GM10266 (cell line): ENCODE measurements around the gene GRIFIN.

Experiments
- DNase-seq: peaks from one replicate; pipeline ENCODE4 v3.0.0; 2012; ENCODE audit errors: extremely low spot score
- TF ChIP-seq, protein P1 (sequence below): IDR thresholded peaks from 2 replicates; pipeline ENCODE4 v1.5.1; 2012; ENCODE audit warnings: mild to moderate bottlenecking, low read depth; ENCODE audit not compliant: control insufficient read depth, insufficient read depth; ENCODE audit errors: missing control alignments

The GRIFIN gene

DNA sequence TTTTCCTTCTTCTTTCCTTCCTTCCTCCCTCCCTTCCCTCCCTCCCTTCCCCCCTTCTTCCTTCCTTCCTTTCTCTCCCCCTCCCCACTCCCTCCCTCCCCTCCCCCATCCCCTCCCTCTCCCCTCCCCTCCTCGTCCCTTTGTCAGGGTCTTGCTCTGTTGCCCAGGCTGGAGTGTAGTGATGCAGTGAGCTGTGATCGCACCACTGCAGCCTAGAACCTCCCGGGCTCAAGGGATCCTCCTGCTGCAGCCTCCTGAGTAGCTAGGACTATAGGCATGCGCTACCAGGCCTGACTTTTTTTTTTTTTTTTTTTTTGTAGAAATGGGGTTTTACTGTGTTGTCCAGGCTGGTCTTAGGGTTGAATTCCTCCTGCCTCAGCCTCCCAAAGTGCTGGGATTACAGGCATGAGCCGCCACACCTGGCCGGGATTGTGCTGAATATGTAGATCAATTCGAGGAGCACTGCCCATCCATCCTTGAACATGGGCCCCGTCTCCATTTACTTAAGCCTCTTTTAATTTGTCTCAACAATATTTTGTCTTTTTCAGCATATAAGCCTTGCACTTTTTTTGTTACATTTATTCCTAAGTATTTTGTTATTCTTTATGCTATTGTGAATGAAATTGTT is 23.4 kb downstream of the GRIFIN start:
- TF ChIP-seq, protein P1, sequence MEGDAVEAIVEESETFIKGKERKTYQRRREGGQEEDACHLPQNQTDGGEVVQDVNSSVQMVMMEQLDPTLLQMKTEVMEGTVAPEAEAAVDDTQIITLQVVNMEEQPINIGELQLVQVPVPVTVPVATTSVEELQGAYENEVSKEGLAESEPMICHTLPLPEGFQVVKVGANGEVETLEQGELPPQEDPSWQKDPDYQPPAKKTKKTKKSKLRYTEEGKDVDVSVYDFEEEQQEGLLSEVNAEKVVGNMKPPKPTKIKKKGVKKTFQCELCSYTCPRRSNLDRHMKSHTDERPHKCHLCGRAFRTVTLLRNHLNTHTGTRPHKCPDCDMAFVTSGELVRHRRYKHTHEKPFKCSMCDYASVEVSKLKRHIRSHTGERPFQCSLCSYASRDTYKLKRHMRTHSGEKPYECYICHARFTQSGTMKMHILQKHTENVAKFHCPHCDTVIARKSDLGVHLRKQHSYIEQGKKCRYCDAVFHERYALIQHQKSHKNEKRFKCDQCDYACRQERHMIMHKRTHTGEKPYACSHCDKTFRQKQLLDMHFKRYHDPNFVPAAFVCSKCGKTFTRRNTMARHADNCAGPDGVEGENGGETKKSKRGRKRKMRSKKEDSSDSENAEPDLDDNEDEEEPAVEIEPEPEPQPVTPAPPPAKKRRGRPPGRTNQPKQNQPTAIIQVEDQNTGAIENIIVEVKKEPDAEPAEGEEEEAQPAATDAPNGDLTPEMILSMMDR, result no peak
- no peak for DNase-seq

DNA sequence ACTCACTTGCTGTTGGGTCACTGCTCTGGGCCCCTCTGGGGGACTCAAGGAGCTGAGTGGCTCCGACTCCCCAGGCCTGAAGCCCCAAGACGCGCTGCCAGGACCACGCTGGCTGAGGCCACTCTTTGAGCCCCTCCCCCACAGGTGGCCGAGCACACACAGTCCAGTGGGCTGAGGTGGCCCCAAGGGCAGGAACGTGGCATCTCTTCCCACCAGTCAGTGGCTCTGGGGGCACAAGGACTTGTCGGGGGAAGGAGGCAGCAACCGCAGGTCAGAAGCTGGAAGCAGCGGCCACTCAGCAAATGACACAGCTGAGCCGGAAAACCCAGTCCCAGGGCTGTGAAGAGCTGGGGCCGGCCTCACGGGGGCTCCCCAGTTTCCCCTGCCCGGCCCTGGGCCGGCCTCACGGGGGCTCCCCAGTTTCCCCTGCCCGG is 24.1 kb downstream of the GRIFIN start:
- TF ChIP-seq, protein P1, result peak; percentile 6
- no peak for DNase-seq

DNA sequence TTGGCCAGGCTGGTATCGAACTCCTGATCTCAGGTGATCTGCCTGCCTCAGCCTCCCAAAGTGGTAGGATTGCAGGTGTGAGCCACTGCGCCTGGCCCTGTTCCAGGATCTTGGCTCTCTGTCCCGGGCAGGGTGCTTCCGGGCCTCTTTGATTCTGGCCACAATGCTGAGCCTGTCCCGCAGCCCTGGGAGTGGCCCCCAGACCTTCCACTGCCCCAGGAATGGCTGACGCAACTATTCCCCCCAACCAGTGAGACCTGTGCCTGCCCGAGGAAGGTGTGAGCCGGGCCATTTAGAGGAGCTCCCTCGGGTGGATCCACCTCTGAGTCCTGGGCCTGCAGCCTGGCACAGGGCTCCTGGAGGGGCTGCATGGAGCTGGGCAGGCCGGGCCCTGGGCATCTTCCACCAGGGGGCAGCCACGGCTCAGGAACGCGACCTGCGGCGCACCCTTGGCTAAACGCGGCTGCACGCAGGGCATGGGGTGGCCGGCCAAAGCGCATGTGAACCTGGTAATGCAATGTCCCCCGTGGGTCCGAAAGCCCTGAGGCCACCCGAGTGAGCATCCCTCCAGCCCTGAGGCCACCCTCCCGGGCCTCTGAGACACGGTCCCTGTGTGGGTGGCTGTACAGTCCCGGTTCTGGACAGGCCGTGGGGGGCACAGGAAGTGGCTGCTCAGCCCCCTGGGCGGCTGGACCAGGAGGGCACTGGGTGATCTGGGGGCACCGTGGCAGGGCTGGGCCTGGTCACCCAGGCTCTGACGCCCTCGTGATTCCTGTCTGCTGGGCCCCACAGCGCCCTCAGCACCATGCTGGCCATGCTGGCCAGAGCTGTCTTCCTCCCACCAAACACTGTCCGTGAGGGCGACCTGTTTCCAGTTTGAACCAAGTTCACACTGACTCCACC is 24.8 kb downstream of the GRIFIN start:
- DNase-seq, result peak; percentile 90

DNA sequence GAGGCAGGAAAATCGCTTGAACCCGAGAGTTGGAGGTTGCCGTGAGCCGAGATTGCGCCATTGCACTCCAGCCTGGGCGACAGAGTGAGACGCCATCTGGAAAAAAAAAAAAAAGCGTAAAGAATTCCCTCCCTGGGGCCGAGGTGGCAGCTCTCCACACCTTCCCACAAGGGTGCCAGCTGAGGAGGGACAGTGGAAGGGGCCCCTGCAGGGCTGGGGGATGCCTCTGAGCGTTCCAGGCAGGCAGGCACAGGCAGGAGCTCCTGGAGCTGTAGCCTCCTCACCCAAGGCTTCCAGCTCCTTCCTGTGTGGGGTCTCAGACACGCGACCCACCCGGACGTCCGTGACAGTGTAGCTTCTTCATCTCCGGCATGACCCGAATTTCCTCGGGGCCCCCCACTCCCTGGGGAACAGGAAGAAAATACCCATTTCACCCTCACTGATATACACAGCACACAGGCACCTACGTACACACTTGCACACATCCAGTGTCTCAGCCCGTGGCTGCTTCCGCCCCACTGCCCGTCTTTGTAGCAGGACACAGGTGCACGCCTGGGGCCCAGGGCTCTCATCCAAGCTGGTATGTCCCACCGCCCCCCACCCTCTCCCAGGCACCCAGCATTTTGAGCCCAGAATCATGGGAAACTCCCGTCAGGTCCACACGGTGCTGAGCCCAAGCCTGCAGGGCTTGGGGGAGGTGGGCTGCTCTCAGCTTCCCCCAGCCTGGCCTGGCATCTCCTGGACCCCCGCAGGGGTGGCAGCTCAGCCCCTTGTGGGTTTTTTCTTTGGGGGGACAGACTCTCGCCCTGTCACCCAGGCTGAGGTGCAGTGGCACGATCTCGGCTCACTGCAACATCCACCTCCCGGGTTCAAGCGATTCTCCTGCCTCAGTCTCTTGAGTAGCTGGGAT is 25.7 kb downstream of the GRIFIN start:
- DNase-seq, result no peak
- TF ChIP-seq, protein P1, result no peak

More for the DNA sequence above, 24.8 kb downstream of the GRIFIN start:
- TF ChIP-seq, protein P1, result peak; percentile 92

DNA sequence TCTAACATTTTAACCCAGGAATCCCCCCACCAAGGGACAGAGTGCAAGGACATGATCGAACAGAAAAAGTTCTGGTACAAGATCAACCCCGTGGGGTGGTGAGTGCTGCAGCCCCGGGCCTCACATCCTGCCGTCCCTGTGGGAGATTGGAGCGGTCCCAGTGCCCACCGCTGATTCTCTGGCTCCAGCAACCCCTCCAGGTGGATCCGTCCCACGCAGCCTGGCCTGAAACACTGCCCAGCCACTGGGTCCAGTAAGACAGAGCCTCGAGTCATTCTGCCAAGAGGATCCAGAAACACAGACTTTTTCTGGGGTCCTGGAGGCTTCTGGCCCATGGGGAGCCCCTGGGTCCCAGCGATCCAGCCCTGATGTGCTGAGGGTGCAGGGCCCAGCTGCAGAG is 29.5 kb downstream of the GRIFIN start:
- TF ChIP-seq, protein P1, result no peak
- no peak for DNase-seq

DNA sequence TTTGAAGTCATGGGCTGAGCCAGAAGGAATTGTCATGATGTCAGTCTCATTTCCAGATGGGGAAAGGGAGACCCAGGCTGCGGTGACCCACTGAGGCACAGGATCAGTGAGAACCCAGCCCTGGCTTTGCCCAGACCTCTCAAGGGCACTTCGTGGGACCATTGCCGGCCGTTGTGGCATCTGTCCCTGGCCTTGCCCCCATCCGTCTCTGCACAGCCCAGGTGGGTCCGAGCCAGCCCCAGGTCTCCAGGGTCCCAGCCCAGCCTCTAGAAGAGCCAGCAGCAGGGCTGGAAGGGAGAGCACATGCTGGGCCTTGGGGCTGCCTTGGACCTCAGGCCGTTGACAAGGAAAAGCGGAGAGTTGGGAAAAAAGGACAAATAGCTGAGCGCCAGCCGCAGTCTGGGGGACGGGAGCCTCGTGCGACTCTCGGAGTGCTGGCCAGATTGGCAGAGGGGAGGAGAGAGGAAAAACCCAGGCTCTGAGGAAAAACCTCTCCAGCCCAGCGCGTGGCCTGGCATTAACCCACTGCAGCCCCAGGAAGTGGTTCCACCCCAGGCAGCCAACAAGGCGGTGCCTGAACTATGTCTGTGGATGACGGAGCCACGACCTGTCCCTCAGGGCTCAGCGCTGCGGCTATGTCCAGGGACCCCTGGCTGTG is 30.2 kb downstream of the GRIFIN start:
- DNase-seq, result no peak
- TF ChIP-seq, protein P1, result no peak
